ENCODE data around the gene NTSR2. TPM values are rescaled to one million over a fixed set of nuclear protein-coding genes. Genes with fewer than 3 reads are reported as not detected.

The NTSR2 gene
- polyA plus RNA-seq, 2 of the 4 experiments (the other 2 are of a cell fraction): not detected

DNA sequence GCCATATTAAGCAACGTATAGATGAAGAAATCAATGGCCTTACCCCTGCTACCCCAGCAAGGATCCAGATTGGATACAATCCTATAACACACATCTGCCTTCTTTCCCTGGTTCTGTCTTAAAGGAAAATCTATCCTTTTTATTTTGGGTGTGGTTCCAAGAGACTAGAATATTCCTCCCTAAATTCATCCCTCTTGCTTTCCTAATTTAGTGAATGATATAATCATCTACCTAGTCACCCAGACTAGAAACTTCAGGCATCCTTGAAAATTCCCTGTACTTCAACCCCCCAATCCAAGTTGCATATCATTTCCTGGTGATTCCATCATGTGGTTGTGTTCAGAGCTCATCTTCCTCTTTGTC is 41.3 kb upstream of the NTSR2 start (continued):
- TF ChIP-seq, protein P1, sequence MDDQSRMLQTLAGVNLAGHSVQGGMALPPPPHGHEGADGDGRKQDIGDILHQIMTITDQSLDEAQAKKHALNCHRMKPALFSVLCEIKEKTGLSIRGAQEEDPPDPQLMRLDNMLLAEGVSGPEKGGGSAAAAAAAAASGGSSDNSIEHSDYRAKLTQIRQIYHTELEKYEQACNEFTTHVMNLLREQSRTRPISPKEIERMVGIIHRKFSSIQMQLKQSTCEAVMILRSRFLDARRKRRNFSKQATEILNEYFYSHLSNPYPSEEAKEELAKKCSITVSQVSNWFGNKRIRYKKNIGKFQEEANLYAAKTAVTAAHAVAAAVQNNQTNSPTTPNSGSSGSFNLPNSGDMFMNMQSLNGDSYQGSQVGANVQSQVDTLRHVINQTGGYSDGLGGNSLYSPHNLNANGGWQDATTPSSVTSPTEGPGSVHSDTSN (IDR thresholded peaks at IDR 0.05): no peak
- no peak for TF ChIP-seq MAFK (IDR thresholded peaks at IDR 0.05; ENCODE audit: partially characterized antibody)
- TF ChIP-seq, protein P2, sequence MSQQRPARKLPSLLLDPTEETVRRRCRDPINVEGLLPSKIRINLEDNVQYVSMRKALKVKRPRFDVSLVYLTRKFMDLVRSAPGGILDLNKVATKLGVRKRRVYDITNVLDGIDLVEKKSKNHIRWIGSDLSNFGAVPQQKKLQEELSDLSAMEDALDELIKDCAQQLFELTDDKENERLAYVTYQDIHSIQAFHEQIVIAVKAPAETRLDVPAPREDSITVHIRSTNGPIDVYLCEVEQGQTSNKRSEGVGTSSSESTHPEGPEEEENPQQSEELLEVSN (IDR thresholded peaks at IDR 0.05; ENCODE audit: borderline replicate concordance, low read depth): no peak
- TF ChIP-seq EHMT2 (IDR thresholded peaks at IDR 0.05; ENCODE audit: low read depth): no peak

DNA sequence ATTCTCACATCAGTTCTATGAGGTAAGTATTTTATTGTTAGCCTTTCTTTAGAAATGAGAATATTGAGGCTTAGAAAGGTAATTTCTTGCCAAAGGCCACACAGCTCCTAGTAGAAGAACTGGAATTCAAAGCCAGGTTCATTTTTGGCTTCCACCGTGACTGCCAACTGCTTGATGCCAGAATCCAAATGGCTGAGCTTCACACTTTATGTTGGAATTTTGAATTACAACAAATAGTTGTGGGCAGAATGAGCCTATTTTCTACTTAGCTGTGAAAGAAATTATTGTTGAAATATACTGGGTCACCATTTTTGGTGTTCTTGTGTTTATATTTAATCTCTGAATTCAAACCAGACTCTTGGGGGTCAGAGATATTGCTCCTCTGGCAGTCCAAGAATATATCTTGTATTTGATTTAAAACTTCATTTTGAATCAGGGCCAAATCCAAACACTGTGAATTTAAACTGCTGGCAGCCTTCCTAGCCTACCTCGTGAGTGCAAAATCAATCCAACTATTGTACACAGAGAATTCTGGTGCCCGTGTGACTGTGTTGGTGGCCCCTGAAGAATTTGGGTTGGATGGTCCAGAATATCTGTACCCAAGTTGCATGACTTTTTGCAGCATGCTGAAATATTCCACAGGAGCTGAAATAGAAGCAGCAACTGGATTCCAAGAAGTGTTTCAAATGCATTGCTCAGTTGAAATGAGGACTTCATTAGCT is 40.8 kb upstream of the NTSR2 start:
- Histone ChIP-seq H3K4me3 (no peak overlapping the region), H3K4me2 (peak overlapping the region; percentile 15), H3K27ac (peak overlapping the region in 1 of 2 experiments; percentile 34; a peak in 2 of 6 replicates), H3K4me1 (peaks cover 19% of the 10 kb centered on the region), H3K9me3 (peaks cover 5% of the 10 kb centered on the region)
- ChIA-PET CTCF (interaction anchor here (0.9 to 1.7 kb wide), 7 partner anchors 10 to 127 kb away, joined by 3 to 6 read pairs (median 4); no protein-coding TSS in a partner anchor), POLR2A (no interaction called here)
- no peak for FAIRE-seq
- TF ChIP-seq MAFK (IDR thresholded peaks at IDR 0.05; ENCODE audit: partially characterized antibody) (no peak), TP53 (CRISPR knock-in tag; IDR thresholded peaks at IDR 0.05) (no peak), SMC3 (IDR thresholded peaks at IDR 0.05) (no peak), CBX2 (IDR thresholded peaks at IDR 0.05; ENCODE audit: borderline replicate concordance, low read depth) (no peak), ZC3H11A (IDR thresholded peaks at IDR 0.05) (no peak), FOSB (CRISPR knock-in tag; IDR thresholded peaks at IDR 0.05) (no peak), ZSCAN20 (CRISPR knock-in tag; IDR thresholded peaks at IDR 0.05) (no peak), ZFP36 (IDR thresholded peaks at IDR 0.05; ENCODE audit: borderline replicate concordance, partially characterized antibody) (no peak), HOXA7 (CRISPR knock-in tag; IDR thresholded peaks at IDR 0.05) (no peak), NR3C1 (IDR thresholded peaks at IDR 0.05) (no peak), HEYL (CRISPR knock-in tag; IDR thresholded peaks at IDR 0.05) (no peak), TFCP2L1 (CRISPR knock-in tag; IDR thresholded peaks at IDR 0.05) (no peak)
- TF ChIP-seq, protein P3, sequence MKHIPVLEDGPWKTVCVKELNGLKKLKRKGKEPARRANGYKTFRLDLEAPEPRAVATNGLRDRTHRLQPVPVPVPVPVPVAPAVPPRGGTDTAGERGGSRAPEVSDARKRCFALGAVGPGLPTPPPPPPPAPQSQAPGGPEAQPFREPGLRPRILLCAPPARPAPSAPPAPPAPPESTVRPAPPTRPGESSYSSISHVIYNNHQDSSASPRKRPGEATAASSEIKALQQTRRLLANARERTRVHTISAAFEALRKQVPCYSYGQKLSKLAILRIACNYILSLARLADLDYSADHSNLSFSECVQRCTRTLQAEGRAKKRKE (CRISPR knock-in tag; IDR thresholded peaks at IDR 0.05; ENCODE audit: low read depth): no peak
- WGBS (ENCODE audit: missing lambda C conversion rate): 47% methylated on average over 3 of the region's 3 CpGs
- ATAC-seq: no peak
- DNase-seq (ENCODE audit: low read depth in 1 of 2, low spot score in 1 of 2): no peak

DNA sequence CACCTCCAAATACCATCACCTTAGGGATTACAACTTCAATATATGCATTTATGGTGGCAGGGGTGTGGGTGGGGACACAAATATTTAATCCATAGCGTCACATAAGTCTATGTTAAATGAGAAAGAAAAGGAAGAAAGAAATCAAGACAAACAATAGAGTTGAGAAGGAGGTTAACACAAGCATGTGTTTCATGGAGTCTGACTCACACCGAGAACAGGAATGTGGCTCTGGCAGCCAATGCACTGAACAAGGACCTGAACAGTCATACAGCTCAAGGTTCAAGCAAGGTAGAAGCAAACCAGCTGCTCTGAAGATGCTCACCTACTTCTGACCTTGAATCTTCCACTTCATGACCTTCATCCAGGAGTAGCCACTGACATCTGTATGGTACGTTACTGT is 40.2 kb upstream of the NTSR2 start:
- ChIA-PET CTCF (interaction anchor here (0.9 to 1.7 kb wide), 7 partner anchors 10 to 126 kb away, joined by 3 to 6 read pairs (median 4); no protein-coding TSS in a partner anchor), POLR2A (no interaction called here)
- H3K4me1 ChIP-seq: peaks cover 19% of the 10 kb centered on the region
- no peak overlapping the region for H3K4me3 ChIP-seq
- H3K9me3 ChIP-seq: peaks cover 11% of the 10 kb centered on the region
- no peak for FAIRE-seq
- peak overlapping the region; percentile 15; the same call in 2 of the 3 replicates for H3K4me2 ChIP-seq
- ATAC-seq: peak; percentile 82 to 84
- 32% methylated on average over 3 of the region's 3 CpGs for WGBS (ENCODE audit: missing lambda C conversion rate)
- peak; percentile 48 to 50 for DNase-seq (ENCODE audit: low read depth in 1 of 2, low spot score in 1 of 2)
- H3K27ac ChIP-seq: peak overlapping the region in 1 of 2 experiments; percentile 34; a peak in 1 of 6 replicates
- no peak for TF ChIP-seq RAD21 (conservative IDR thresholded peaks at IDR 0.05 in 1 of 2, IDR thresholded peaks at IDR 0.05 in 1 of 2)

DNA sequence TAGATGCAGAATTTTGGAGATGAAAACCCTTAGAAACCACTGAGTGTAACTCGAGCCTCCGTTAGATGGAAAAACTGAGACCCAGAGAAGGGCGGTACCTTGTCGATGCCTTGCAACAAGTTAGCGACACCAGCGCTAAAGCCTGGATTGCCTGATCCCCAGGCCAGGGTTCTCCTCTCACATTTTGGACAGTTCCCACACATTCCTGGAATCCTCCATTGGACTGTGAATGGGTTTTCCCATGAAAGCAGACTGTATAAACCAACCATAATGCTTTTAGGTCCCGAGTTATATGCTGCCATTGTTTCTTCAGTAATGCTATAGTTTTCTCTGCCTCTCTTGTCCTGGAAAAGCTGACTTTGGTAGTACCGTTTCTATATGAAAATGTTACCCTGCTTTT is 39.3 kb upstream of the NTSR2 start:
- H3K27ac ChIP-seq: peak overlapping the region in 1 of 2 experiments; percentile 11; a peak in 1 of 6 replicates
- CTCF ChIA-PET: interaction anchor here (0.7 to 35.7 kb wide), 6 partner anchors 11 to 125 kb away, joined by 3 to 700 read pairs (median 4); no protein-coding TSS in a partner anchor
- no peak overlapping the region for H3K4me2 ChIP-seq
- peaks cover 11% of the 10 kb centered on the region for H3K9me3 ChIP-seq
- WGBS (ENCODE audit: missing lambda C conversion rate): 69% methylated on average over 8 of the region's 8 CpGs
- ATAC-seq (no peak), FAIRE-seq (no peak), DNase-seq (ENCODE audit: low read depth in 1 of 2, low spot score in 1 of 2) (no peak)
- TF ChIP-seq ESRRA (IDR thresholded peaks at IDR 0.05; ENCODE audit: borderline replicate concordance, low read length): no peak
- H3K4me1 ChIP-seq: peaks cover 19% of the 10 kb centered on the region
- POLR2A ChIA-PET: no interaction called here
- no peak overlapping the region for H3K4me3 ChIP-seq

All from A549 (cell line).